ENCODE results near the gene FKBP1A. TPM values are rescaled to one million over a fixed set of nuclear protein-coding genes. Genes with fewer than 3 reads are reported as not detected.

Gene FKBP1A
- total and polyA plus RNA-seq, 9 of the 15 experiments (the other 6 are each of a cell fraction or from before 2014, with no cell fraction given) = 48.8 to 502 (median 89.6) TPM

DNA sequence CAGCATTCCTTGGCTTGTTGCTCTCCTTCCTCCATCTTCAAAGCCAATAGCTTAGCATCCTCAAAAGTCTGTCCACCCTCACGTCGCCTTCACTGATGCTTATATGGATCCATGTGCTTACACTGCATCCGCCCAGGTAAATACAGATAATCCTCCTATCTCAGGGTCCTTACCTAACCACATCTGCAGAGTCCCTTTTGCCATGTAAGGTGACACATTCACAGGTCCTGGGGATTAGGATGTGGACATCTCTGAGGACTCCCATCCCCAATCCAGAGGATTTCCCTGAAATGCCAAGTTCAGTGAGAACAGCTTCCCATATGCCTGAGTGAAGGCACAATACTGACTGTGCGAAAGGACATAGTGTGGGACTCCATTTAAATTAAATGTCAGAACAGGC is 25.4 kb downstream of the FKBP1A start:
- Histone ChIP-seq H3K27me3 (ENCODE audit: control insufficient read depth in 2 of 2, insufficient read depth in 2 of 2, low read length in 2 of 2) (no peaks in the 10 kb centered on the region), H3K27ac (ENCODE audit: extremely low read depth, low read depth, low read length) (no peak overlapping the region), H3K4me2 (ENCODE audit: insufficient read depth, low read length) (no peak overlapping the region), H3K9ac (ENCODE audit: insufficient read depth in 1 of 2, low read depth in 2 of 2, low read length in 2 of 2) (no peak overlapping the region), H3K79me2 (ENCODE audit: control insufficient read depth, insufficient read depth, low read length) (no peaks in the 10 kb centered on the region; the same call in 2 of the 3 replicates), H3K4me3 (no peak overlapping the region), H3K4me1 (replicated peaks in 1 of 2; ENCODE audit: control insufficient read depth in 2 of 2, insufficient read depth in 2 of 2, low read length in 2 of 2) (peaks cover 0 to 4% of the 10 kb centered on the region in 2 experiments; a peak in 2 of 5 replicates), H3K9me3 (replicated peaks; ENCODE audit: control insufficient read depth, insufficient read depth, low read depth, low read length) (no peaks in the 10 kb centered on the region), H3K36me3 (ENCODE audit: control insufficient read depth, insufficient read depth, low read length) (peaks cover 48% of the 10 kb centered on the region; the same call in 2 of the 3 replicates), H4K20me1 (replicated peaks; ENCODE audit: control insufficient read depth, insufficient read depth, low read length) (no peaks in the 10 kb centered on the region), H2AFZ (ENCODE audit: low read depth, low read length) (no peak overlapping the region), H3K9me1 (ENCODE audit: control insufficient read depth, insufficient read depth, low read length) (no peaks in the 10 kb centered on the region)
- 92% methylated on average over 4 of the region's 4 CpGs for WGBS (ENCODE audit: insufficient coverage, low coverage, missing lambda C conversion rate)
- DNase-seq (ENCODE audit: extremely low read depth in 1 of 4, low spot score in 3 of 4) = no peak
- FAIRE-seq = no peak
- intact Hi-C loops (cut with micrococcal nuclease) = no loop called here
- BruUV-seq (replicated peaks) = no TSS peak
- in situ Hi-C loops (cut with MboI) = loop anchor here (10.0 kb wide), 1 partner anchor 257 kb away; the partner anchor contains the start of gene SIRPB1
- ATAC-seq = no peak
- ChIA-PET POLR2A (no interaction called here), CTCF (ENCODE audit: low intra/inter-chr PET ratio) (no interaction called here)
- no peak for TF ChIP-seq BHLHE40 (IDR thresholded peaks at IDR 0.05; ENCODE audit: low read length)
- TF ChIP-seq ZFP1 (CRISPR knock-in tag; IDR thresholded peaks at IDR 0.05) = no peak
- TF ChIP-seq, protein P1, sequence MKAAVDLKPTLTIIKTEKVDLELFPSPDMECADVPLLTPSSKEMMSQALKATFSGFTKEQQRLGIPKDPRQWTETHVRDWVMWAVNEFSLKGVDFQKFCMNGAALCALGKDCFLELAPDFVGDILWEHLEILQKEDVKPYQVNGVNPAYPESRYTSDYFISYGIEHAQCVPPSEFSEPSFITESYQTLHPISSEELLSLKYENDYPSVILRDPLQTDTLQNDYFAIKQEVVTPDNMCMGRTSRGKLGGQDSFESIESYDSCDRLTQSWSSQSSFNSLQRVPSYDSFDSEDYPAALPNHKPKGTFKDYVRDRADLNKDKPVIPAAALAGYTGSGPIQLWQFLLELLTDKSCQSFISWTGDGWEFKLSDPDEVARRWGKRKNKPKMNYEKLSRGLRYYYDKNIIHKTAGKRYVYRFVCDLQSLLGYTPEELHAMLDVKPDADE (conservative IDR thresholded peaks at IDR 0.05; ENCODE audit: control insufficient read depth, low read depth, low read length) = no peak
- TF ChIP-seq, protein P2, sequence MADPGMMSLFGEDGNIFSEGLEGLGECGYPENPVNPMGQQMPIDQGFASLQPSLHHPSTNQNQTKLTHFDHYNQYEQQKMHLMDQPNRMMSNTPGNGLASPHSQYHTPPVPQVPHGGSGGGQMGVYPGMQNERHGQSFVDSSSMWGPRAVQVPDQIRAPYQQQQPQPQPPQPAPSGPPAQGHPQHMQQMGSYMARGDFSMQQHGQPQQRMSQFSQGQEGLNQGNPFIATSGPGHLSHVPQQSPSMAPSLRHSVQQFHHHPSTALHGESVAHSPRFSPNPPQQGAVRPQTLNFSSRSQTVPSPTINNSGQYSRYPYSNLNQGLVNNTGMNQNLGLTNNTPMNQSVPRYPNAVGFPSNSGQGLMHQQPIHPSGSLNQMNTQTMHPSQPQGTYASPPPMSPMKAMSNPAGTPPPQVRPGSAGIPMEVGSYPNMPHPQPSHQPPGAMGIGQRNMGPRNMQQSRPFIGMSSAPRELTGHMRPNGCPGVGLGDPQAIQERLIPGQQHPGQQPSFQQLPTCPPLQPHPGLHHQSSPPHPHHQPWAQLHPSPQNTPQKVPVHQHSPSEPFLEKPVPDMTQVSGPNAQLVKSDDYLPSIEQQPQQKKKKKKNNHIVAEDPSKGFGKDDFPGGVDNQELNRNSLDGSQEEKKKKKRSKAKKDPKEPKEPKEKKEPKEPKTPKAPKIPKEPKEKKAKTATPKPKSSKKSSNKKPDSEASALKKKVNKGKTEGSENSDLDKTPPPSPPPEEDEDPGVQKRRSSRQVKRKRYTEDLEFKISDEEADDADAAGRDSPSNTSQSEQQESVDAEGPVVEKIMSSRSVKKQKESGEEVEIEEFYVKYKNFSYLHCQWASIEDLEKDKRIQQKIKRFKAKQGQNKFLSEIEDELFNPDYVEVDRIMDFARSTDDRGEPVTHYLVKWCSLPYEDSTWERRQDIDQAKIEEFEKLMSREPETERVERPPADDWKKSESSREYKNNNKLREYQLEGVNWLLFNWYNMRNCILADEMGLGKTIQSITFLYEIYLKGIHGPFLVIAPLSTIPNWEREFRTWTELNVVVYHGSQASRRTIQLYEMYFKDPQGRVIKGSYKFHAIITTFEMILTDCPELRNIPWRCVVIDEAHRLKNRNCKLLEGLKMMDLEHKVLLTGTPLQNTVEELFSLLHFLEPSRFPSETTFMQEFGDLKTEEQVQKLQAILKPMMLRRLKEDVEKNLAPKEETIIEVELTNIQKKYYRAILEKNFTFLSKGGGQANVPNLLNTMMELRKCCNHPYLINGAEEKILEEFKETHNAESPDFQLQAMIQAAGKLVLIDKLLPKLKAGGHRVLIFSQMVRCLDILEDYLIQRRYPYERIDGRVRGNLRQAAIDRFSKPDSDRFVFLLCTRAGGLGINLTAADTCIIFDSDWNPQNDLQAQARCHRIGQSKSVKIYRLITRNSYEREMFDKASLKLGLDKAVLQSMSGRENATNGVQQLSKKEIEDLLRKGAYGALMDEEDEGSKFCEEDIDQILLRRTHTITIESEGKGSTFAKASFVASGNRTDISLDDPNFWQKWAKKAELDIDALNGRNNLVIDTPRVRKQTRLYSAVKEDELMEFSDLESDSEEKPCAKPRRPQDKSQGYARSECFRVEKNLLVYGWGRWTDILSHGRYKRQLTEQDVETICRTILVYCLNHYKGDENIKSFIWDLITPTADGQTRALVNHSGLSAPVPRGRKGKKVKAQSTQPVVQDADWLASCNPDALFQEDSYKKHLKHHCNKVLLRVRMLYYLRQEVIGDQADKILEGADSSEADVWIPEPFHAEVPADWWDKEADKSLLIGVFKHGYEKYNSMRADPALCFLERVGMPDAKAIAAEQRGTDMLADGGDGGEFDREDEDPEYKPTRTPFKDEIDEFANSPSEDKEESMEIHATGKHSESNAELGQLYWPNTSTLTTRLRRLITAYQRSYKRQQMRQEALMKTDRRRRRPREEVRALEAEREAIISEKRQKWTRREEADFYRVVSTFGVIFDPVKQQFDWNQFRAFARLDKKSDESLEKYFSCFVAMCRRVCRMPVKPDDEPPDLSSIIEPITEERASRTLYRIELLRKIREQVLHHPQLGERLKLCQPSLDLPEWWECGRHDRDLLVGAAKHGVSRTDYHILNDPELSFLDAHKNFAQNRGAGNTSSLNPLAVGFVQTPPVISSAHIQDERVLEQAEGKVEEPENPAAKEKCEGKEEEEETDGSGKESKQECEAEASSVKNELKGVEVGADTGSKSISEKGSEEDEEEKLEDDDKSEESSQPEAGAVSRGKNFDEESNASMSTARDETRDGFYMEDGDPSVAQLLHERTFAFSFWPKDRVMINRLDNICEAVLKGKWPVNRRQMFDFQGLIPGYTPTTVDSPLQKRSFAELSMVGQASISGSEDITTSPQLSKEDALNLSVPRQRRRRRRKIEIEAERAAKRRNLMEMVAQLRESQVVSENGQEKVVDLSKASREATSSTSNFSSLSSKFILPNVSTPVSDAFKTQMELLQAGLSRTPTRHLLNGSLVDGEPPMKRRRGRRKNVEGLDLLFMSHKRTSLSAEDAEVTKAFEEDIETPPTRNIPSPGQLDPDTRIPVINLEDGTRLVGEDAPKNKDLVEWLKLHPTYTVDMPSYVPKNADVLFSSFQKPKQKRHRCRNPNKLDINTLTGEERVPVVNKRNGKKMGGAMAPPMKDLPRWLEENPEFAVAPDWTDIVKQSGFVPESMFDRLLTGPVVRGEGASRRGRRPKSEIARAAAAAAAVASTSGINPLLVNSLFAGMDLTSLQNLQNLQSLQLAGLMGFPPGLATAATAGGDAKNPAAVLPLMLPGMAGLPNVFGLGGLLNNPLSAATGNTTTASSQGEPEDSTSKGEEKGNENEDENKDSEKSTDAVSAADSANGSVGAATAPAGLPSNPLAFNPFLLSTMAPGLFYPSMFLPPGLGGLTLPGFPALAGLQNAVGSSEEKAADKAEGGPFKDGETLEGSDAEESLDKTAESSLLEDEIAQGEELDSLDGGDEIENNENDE (IDR thresholded peaks at IDR 0.05; ENCODE audit: low read depth, low read length) = no peak
- no peak for TF ChIP-seq TAF9B (IDR thresholded peaks at IDR 0.05; ENCODE audit: partially characterized antibody)
- no peak for TF ChIP-seq ATF1 (CRISPR knock-in tag; IDR thresholded peaks at IDR 0.05)
- no peak for TF ChIP-seq ATF1 (tag; IDR thresholded peaks at IDR 0.05)
- no peak for TF ChIP-seq CBX3 (IDR thresholded peaks at IDR 0.05; ENCODE audit: borderline replicate concordance in 1 of 2, low read length in 2 of 2)
- TF ChIP-seq ZNF324 (CRISPR knock-in tag; IDR thresholded peaks at IDR 0.05) = no peak
- no peak for TF ChIP-seq ARNT (IDR thresholded peaks at IDR 0.05)
- TF ChIP-seq NBN (IDR thresholded peaks at IDR 0.05; ENCODE audit: low read depth) = no peak
- no peak for TF ChIP-seq DMBX1 (CRISPR knock-in tag; IDR thresholded peaks at IDR 0.05; ENCODE audit: borderline replicate concordance)

Data from K562 (cell line).